ENCODE measurements around the gene WNK2.
A peak's percentile ranks its signal among the peaks of the same experiment; 100 is the strongest.
"Not testable (repeated sequence)": the region's sequence is repeated elsewhere in the genome, so short reads cannot be mapped to it uniquely, and the experiment has no call there.

WNK2 gene

GRCh38 chr9:93240891-93241334 is 57.0 kb downstream of the WNK2 start:
- DNase-seq: no peak

GRCh38 chr9:93243112-93243511 is 59.2 kb downstream of the WNK2 start:
- DNase-seq: peak; percentile 55

- no peak for DNase-seq
Observed at GRCh38 chr9:93244101-93244500, 60.2 kb downstream of the WNK2 start.

GRCh38 chr9:93244510-93245436 is 60.8 kb downstream of the WNK2 start:
- DNase-seq: no peak

GRCh38 chr9:93245437-93245970 is 61.6 kb downstream of the WNK2 start:
- no peak for DNase-seq

- DNase-seq: no peak
Observed at GRCh38 chr9:93246111-93246510, 62.2 kb downstream of the WNK2 start.

GRCh38 chr9:93246526-93246925 is 62.6 kb downstream of the WNK2 start:
- no peak for DNase-seq

- no peak for DNase-seq
Observed at GRCh38 chr9:93247099-93247865, 63.3 kb downstream of the WNK2 start.

- no peak for DNase-seq
Observed at GRCh38 chr9:93247892-93248291, 64.0 kb downstream of the WNK2 start.

- DNase-seq: no peak
Observed at GRCh38 chr9:93248386-93249040, 64.6 kb downstream of the WNK2 start.

- DNase-seq: no peak
Observed at GRCh38 chr9:93250185-93250584, 66.2 kb downstream of the WNK2 start.

- DNase-seq: not testable (repeated sequence)
Observed at GRCh38 chr9:93251309-93251708, 67.4 kb downstream of the WNK2 start.

- no peak for DNase-seq
Observed at GRCh38 chr9:93252116-93252780, 68.3 kb downstream of the WNK2 start.

- no peak for DNase-seq
Observed at GRCh38 chr9:93252781-93253530, 69.0 kb downstream of the WNK2 start.

- DNase-seq: no peak
Observed at GRCh38 chr9:93253633-93254032, 69.7 kb downstream of the WNK2 start.

- no peak for DNase-seq
Observed at GRCh38 chr9:93254061-93254481, 70.1 kb downstream of the WNK2 start.

GRCh38 chr9:93254806-93255493 is 71.0 kb downstream of the WNK2 start:
- no peak for DNase-seq

- DNase-seq: no peak
Observed at GRCh38 chr9:93255494-93255867, 71.5 kb downstream of the WNK2 start.

GRCh38 chr9:93255994-93256877 is 72.3 kb downstream of the WNK2 start:
- no peak for DNase-seq
